Activated T-helper 1 cell treated with anti-CD3 and anti-CD28 coated beads, Interleukin-12 subunit alpha, Interleukin-12 subunit beta, Interleukin-2, Interleukin-4 antibody, amounts not matched to agents 30 ng/mL and 10 ng/mL and 1 ng/mL, durations not matched to agents 14 hours and 24 hours and 36 hours (primary cell): Measurements from ENCODE around the gene ADH6. TPM values are rescaled to one million over a fixed set of nuclear protein-coding genes. Genes with fewer than 3 reads are reported as not detected.

Experiments used
- DNase-seq: peaks from one replicate; pipeline ENCODE4 v3.0.0; 2021; ENCODE audit warnings: low spot score
- H3K27ac Mint-ChIP-seq: one replicate; pipeline ENCODE4 v1.8.0; 2021; ENCODE audit warnings: mild to moderate bottlenecking, mixed read lengths
- H3K27me3 Mint-ChIP-seq: one replicate; pipeline ENCODE4 v1.8.0; 2022; ENCODE audit warnings: mild to moderate bottlenecking, moderate library complexity, mixed read lengths; ENCODE audit not compliant: insufficient read depth
- H3K36me3 Mint-ChIP-seq: one replicate; pipeline ENCODE4 v1.8.0; 2021; ENCODE audit warnings: low read depth, mixed read lengths
- H3K4me1 Mint-ChIP-seq: one replicate; pipeline ENCODE4 v1.8.0; 2021; ENCODE audit warnings: low read depth, mixed read lengths
- H3K4me3 Mint-ChIP-seq: one replicate; pipeline ENCODE4 v1.8.0; 2021; ENCODE audit warnings: mild to moderate bottlenecking, moderate library complexity, mixed read lengths
- H3K9me3 Mint-ChIP-seq: one replicate; pipeline ENCODE4 v1.8.0; 2021; ENCODE audit warnings: mixed read lengths
- intact Hi-C: fragments of 100-400 bp; cut with micrococcal nuclease; formaldehyde crosslinking; loops from one replicate; pipeline ENCODE4 v1.15.1; 2024
- total RNA-seq: library from RNA; stranded (reverse); gene quantifications from 2 replicates; pipeline ENCODE4 v1.2.3, GENCODE V29; 2022

The ADH6 gene
- total RNA-seq, 1 donor from 2014 or later, result not detected

DNA sequence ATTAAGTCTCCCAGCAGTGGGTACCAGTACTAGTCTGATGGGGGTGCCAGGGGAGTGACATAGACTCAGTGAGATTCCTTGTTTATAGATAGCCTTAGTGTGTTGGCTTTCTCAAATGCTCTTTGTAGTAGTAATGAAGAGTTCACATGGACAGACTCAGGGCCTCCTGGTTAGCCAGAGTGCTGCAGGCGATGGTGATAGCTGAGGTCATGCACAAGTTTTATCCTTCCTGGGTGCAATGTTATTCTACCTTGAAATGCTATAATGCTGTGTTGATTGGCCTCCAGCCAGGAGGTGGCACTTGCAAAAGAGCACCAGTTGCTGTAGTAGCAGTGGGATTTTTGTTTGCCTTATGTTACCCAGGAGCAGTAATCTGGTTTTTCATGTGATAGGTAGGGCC, 39.4 kb downstream of the ADH6 start:
- no peak for DNase-seq
- no peaks in the 10 kb centered on the region for H3K4me1 Mint-ChIP-seq
- H3K9me3 Mint-ChIP-seq, result peaks cover 18% of the 10 kb centered on the region
- H3K27me3 Mint-ChIP-seq, result no peaks in the 10 kb centered on the region
- intact Hi-C loops, result no loop called here
- H3K36me3 Mint-ChIP-seq, result no peaks in the 10 kb centered on the region
- no peak overlapping the region for H3K27ac Mint-ChIP-seq
- H3K4me3 Mint-ChIP-seq, result no peak overlapping the region

DNA sequence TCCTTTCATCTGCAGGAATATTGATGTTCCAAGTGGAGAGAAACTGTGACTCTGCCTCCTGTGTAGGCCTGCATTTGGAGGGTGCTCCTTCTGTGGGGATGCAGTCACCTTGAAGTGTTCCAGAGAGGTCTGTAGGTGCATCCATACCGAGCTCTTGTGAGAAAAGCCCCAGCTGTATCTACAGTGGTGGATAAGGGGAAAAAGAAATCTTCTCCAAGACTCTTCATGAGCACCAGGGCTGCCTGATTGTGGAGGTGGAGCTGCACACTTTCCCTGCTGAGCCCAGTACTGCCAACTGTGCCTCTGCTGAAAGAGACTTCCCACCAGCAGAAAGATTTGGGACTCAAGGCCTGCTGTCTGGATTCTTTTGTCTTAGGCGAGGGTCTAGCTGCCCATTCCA, 39.9 kb downstream of the ADH6 start:
- DNase-seq, result no peak
- H3K9me3 Mint-ChIP-seq, result peaks cover 16% of the 10 kb centered on the region
- H3K4me1 Mint-ChIP-seq, result no peaks in the 10 kb centered on the region
- H3K27me3 Mint-ChIP-seq, result no peaks in the 10 kb centered on the region
- intact Hi-C loops, result no loop called here
- no peaks in the 10 kb centered on the region for H3K36me3 Mint-ChIP-seq
- no peak overlapping the region for H3K4me3 Mint-ChIP-seq
- H3K27ac Mint-ChIP-seq, result no peak overlapping the region

DNA sequence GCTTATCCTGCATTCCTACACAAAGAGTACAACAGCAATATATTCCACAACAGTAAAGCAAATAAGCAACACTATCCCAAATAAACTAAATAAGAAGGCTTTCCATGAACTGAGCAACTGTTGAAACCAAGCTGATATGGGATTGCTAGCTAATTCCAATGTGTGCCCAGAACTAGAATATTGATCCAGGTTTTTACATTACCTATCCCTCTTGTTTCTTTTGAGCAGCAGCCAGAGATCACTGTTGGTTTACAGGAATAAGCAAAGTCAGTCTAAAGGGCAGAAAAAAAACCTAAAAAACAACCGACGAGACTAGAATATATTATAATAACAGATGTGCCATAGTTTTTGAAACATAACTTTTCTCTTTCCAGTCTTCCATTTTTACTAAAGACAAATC, 52.5 kb downstream of the ADH6 start:
- H3K9me3 Mint-ChIP-seq, result no peaks in the 10 kb centered on the region
- no peaks in the 10 kb centered on the region for H3K4me1 Mint-ChIP-seq
- H3K27ac Mint-ChIP-seq, result no peak overlapping the region

DNA sequence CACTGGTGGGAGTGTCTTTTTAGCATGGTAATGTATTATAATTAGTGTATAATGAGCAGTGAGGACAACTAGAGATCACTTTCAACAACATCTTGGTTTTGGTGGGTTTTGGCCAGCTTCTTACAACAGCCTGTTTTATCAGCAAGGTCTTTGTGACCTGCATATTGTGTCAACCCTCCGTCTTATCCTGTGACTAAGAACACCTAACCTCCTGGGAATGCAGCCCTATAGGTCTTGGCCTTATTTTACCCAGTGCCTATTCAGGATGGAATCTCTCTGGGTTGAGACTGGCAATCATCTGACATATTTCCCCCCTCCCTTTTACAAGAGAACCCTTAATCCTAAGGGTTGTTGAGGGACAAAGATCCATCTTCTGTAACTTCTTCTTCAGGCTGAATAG, 53.1 kb downstream of the ADH6 start:
- no peak overlapping the region for H3K27ac Mint-ChIP-seq
- intact Hi-C loops, result no loop called here
- H3K27me3 Mint-ChIP-seq, result peaks cover 4% of the 10 kb centered on the region
- no peak overlapping the region for H3K4me3 Mint-ChIP-seq
- H3K36me3 Mint-ChIP-seq, result no peaks in the 10 kb centered on the region
- no peaks in the 10 kb centered on the region for H3K4me1 Mint-ChIP-seq
- H3K9me3 Mint-ChIP-seq, result no peaks in the 10 kb centered on the region
- DNase-seq, result no peak

More for the DNA sequence above, 52.5 kb downstream of the ADH6 start:
- intact Hi-C loops, result no loop called here
- no peak for DNase-seq
- no peak overlapping the region for H3K4me3 Mint-ChIP-seq
- H3K36me3 Mint-ChIP-seq, result no peaks in the 10 kb centered on the region
- H3K27me3 Mint-ChIP-seq, result peaks cover 4% of the 10 kb centered on the region

DNA sequence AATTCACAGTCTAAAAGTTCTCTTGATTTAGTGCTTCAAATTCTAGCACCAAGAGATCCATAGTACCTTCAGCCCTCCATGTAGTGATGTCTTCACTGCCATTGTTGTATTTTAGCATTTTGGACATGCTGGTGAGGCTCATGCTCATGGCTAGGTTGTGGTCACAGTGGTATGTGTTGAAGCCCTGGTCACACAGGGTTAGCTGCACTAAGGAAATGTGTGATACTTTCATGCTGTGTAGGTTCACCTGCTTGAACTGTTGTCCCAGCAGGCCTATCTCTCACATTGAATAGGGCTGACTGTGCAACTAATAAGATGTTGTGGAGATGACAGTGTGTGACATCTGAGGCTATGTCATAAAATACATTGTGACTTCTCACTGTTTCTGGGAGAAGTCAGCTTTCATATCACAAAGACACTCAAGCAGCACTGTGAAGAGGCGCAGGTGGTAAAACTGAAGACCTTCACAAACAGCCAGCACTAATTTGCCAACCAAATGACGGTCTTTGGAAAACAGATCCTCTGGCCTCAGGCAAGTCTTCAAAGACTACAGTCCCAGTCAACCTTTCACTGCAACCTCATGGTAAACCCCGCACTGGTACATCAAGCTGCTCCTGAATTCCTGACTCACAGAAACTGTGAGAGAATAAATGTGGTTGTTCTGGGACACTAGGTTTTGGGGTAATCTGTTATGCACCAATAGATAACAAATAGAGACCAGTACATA, 57.5 kb downstream of the ADH6 start:
- H3K27ac Mint-ChIP-seq, result no peak overlapping the region
- no peaks in the 10 kb centered on the region for H3K9me3 Mint-ChIP-seq
- no peak overlapping the region for H3K4me3 Mint-ChIP-seq
- no peak for DNase-seq
- peaks cover 2% of the 10 kb centered on the region for H3K27me3 Mint-ChIP-seq
- intact Hi-C loops, result no loop called here
- H3K4me1 Mint-ChIP-seq, result no peaks in the 10 kb centered on the region
- no peaks in the 10 kb centered on the region for H3K36me3 Mint-ChIP-seq

DNA sequence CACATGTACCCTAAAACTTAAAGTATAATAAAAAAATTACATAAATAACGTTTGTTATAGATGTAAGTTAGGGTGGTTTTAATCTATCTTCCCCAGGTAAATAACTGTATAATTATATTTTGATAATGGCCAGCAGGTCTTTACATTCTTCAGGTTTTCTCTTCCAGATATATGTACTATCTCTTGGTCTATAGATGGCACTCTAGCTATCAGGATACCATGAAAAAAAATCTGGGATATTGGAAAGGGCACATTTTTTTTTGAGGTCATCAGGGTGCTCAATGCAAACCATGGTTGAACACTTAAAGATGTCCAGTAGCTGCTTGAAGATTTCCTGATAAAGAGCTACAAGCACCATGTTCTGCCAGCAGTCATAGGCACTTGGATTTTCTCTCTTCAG, 59.3 kb downstream of the ADH6 start:
- DNase-seq, result no peak
- no peak overlapping the region for H3K27ac Mint-ChIP-seq
- H3K4me1 Mint-ChIP-seq, result no peaks in the 10 kb centered on the region
- intact Hi-C loops, result no loop called here
- no peak overlapping the region for H3K4me3 Mint-ChIP-seq
- no peaks in the 10 kb centered on the region for H3K9me3 Mint-ChIP-seq
- peaks cover 2% of the 10 kb centered on the region for H3K27me3 Mint-ChIP-seq
- H3K36me3 Mint-ChIP-seq, result no peaks in the 10 kb centered on the region

DNA sequence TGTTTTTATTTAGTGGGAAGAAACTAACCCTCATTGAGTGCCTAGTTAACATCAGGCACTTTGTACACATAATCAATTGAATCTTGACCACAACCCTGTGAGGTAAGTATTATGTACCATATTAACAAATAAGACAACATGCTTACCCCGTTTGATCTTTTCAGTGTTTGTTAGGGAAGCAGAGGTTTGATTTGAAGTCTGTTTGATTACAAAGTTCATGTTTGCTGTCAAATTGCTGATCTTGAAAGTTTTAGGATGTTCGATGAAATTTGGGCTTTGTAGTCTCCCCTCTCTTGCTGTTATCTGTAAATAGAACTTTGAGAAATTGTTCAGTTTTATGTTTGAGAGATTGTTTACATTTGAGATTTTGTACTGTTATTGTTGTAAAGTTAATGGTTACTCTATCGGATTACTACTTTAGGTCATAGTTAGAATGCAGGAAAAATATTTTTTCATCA, 61.5 kb downstream of the ADH6 start:
- no peak for DNase-seq
- no peak overlapping the region for H3K27ac Mint-ChIP-seq
- H3K4me1 Mint-ChIP-seq, result no peaks in the 10 kb centered on the region
- H3K27me3 Mint-ChIP-seq, result peaks cover 2% of the 10 kb centered on the region
- H3K4me3 Mint-ChIP-seq, result no peak overlapping the region
- intact Hi-C loops, result no loop called here
- no peaks in the 10 kb centered on the region for H3K36me3 Mint-ChIP-seq
- H3K9me3 Mint-ChIP-seq, result no peaks in the 10 kb centered on the region

DNA sequence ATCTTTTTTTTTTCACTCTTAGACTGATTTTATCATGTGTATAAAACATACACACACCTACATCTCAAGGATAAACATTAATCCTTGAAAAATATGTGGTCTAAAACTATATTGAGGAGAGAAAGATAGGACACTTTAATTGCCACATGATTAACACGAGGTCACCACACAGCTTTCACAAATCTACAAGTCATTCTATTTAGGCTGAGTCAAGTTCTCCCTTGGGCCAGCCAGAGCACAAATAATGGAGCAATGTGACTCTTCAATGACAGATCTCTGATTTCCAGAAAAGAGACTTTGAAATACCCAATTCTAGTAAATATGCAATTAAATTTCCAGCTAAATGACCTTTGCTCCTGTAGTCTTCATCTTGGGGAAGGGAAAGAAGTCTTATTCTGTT, 62.1 kb downstream of the ADH6 start:
- Mint-ChIP-seq H3K4me3 (no peak overlapping the region), H3K4me1 (no peaks in the 10 kb centered on the region), H3K27ac (no peak overlapping the region), H3K36me3 (no peaks in the 10 kb centered on the region), H3K27me3 (no peaks in the 10 kb centered on the region), H3K9me3 (no peaks in the 10 kb centered on the region)
- DNase-seq, result no peak
- intact Hi-C loops, result no loop called here

DNA sequence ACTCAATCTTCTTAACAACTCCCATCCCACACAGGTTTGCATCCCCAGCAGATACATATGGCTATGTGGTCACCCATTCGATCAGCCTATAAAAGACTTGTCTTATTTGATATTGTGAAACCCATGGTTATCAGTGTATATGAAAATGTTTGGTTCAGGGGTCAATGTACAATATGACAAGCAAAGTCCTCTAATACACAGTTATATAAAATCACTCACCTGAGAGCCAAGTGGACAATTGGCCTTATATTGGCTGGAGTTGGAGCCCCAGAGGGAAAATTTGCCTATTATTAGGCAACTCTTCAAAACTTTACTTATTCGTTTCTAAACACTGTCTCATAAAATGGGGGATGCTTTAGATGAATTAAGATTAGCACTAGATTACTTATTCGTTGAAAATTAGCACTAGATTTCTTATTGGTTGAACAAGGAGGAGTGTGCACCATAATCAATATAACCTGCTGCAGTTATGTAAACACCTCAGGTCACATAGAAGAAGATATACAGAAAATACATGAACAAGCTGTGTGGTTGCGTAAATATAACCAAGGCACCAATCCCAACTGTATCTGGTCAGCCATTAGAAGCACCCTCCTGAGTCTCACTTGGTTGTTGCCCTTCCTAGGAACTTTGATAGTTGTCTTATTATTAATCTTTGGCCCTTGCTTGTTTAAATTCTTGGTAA, 64.2 kb downstream of the ADH6 start:
- Mint-ChIP-seq H3K36me3 (no peaks in the 10 kb centered on the region), H3K9me3 (no peaks in the 10 kb centered on the region), H3K4me3 (no peak overlapping the region), H3K4me1 (no peaks in the 10 kb centered on the region), H3K27ac (no peak overlapping the region), H3K27me3 (peaks cover 4% of the 10 kb centered on the region)
- intact Hi-C loops, result no loop called here
- no peak for DNase-seq

Other genes with a start within 250 kb of the ADH6 start
- 58.1 and 61.3 TPM in 2 replicates for gene METAP1, start 223.5 kb downstream of the ADH6 start, total RNA-seq
- gene ADH5, start 130.5 kb downstream of the ADH6 start, total RNA-seq, result 68.8 and 74.9 TPM in 2 replicates
- not detected in 2 replicates for gene ADH4, start 74.9 kb downstream of the ADH6 start, total RNA-seq
- not detected in 2 replicates for gene ADH1A, start 71.7 kb upstream of the ADH6 start, total RNA-seq
- not detected in 2 replicates for gene ADH1B, start 102.2 kb upstream of the ADH6 start, total RNA-seq
- not detected in 2 replicates for gene ADH1C, start 133.5 kb upstream of the ADH6 start, total RNA-seq
- gene ADH7, start 216.1 kb upstream of the ADH6 start, total RNA-seq, result not detected in 2 replicates